Activated CD4-positive, alpha-beta T cell treated with anti-CD3 and anti-CD28 coated beads for 48 hours (primary cell): Measurements from ENCODE around the gene HSD17B1.
"Not testable (repeated sequence)": the region's sequence is repeated elsewhere in the genome, so short reads cannot be mapped to it uniquely, and the experiment has no call there.

Experiments used
- DNase-seq: peaks from one replicate; pipeline ENCODE4 v3.0.0-alpha.2; 2020

HSD17B1 gene, protein sequence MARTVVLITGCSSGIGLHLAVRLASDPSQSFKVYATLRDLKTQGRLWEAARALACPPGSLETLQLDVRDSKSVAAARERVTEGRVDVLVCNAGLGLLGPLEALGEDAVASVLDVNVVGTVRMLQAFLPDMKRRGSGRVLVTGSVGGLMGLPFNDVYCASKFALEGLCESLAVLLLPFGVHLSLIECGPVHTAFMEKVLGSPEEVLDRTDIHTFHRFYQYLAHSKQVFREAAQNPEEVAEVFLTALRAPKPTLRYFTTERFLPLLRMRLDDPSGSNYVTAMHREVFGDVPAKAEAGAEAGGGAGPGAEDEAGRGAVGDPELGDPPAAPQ

DNA sequence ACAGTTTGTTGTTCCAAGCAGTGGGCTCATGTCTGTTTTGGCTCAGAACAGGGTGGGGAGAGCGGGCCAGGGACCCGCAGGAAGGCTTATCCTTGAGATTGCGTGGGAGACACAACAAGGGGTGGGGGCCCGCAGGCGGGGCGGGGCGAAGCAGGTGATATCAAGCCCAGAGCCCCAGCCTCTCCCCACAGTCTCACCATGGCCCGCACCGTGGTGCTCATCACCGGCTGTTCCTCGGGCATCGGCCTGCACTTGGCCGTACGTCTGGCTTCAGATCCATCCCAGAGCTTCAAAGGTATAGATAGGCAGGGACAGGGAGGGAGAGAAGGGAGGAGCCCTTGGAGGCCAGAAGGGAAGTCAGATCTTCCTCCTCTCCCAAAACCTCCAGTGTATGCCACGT lies at the start of gene HSD17B1:
Gene HSD17B1 (plus strand): TSS at position 188 of the 400 bp plus-strand sequence. CDS start 11 bp downstream, at position 199.
- DNase-seq: not testable (repeated sequence)

DNA sequence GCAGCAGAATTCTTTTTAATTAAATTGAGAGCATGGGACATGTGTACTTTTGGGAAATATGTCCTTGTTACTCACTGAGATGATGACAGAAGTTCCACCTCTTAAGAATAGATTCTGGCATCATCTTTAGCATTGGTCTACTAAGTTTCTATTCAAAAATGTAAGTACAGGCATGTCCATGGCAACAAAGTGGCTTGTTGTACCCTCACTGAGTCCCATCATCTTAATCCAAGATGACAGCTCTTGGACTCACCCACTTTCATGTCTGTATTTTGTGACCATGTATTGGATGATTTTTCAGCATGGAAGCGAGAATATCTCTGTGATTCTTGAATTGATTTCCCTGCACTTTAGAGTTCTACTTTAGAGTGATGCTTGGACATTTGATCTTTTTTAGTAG lies 49.8 kb upstream of the HSD17B1 start:
- DNase-seq: no peak

DNA sequence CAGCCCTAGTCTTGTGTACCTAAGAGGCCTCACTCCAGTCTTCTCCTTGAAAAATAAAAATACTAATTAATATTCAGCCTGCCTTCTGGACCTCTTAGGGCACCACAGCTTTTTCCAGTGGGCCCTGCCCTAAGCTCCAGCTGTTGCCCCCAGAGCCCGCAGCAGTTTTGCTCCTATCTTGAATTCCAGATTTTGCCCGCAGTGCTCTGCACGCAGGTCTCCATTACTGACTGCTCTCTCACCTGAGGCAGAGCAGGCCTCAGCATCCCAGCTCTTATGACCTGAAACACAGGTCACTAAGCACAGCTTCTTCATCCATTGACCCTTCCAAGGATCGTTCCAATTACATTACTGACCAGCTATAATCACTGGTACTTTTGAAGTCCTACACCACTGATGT lies 45.1 kb upstream of the HSD17B1 start:
- DNase-seq: no peak

DNA sequence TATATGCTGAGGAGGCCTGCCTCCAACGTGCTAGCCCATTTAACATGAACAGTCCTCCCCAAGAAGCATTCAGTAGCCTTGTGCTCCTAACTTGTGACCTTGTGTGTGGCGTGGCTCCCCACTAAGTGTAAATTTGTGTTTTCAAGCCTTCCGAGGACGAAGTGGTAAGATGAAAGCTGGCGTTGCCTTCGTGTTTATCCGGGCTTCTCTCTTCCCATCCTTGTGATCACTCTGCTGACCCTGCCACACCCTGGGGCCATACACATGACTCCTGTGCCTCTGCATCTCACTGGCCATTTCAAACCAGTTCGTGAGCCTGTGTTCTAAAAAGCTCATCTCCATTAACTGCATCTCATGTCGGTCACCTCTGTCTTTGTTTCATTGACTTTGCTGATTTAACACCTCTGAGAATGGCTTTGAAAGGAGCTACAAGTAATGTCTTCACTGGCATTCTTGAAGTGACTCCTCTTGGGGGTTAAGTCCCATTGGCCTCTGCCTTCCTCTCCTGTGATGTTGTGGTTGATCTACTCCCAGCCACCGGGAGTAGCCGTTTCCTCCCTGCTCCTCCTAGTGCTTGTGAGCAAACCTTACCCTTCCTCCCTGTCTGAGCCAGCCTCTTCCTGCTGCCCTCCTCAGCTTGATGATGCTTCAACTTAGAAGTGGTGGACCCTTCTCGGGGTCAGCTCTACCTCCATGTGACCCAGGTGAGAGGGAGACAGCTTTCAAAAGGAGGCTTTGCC lies 44.1 kb upstream of the HSD17B1 start:
- DNase-seq: no peak

DNA sequence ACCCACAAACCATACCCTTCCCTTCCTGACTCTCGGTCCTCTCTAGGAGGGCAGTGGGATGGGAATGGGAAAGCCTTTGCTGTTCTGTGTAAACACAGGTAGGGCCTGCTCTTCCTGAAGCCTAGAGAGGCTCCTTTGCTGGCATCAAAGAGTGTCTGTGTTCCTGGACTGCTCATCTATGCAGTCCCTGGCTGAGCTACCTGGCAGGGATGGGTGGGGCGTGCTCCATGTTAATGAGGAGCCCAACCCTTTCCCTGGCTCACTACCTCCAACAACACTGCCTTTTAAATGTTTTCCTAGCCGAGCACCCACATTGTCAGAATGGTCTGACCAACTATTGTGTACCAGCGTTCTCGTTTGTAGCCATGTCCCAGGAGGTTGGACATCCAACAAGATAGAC lies 43.3 kb upstream of the HSD17B1 start:
- DNase-seq: no peak

DNA sequence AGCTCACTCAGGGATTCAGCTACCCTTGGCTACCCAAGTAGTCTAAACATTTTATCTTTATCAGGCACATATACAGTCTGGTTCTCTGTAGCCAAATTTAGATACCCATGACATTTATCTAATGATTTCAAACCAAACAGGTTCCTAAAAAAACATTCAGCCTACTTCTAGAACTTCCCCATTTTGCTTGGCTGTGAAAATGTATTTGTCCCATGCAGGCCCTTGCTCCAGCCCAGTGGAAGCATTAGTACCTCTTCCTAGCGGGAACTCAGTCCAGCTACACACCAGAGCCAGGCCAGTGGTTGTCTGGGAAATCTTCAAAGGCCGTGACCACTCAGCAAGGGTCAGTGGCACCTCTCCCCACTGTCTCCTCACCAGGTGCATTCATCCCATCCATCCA lies 42.9 kb upstream of the HSD17B1 start:
- DNase-seq: no peak

DNA sequence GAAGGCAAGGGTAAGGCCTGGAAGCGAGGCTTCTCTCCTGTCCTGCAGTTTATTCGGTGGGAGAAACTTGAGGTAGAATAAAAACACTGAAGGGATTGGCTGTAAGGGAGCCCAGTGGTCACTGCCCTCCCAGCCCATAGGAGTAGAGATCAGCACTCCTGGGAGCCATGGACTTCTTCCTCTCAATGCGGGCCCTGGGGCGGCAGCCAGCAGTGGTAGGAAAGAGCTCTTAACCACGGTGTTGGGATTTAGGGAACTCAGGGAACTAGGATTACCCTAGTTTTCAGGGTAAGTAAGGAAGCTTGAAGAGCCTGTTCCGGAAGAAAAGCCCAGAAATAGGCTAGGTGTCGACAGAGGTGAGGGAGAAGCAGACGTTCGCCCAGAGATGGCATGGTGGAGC lies 40.5 kb upstream of the HSD17B1 start:
- no peak for DNase-seq

DNA sequence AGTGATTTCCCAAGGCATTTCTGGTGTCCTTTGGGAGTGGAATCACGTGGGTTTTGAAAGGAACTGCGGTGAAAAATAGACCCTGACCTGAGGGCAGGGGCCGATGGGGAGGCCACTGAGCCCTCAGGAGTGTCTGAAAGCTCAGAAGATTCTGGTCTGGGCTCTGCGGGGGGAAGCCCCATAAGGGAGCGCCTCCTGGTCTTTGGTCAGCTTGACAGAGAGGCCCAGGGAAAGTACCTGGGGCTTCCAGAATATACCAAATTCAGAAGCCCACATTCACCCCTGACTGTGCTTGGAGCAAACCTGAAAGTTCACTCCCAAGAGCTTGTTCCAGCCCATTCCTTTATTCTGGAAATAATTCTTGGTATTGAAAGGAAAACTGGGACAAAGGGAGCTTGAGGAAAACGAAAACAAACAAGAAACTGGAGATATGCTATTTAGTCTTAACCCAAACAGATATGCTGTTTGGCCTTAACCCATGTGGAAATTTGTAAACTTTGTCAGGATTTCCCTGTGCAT lies 39.9 kb upstream of the HSD17B1 start:
- no peak for DNase-seq

DNA sequence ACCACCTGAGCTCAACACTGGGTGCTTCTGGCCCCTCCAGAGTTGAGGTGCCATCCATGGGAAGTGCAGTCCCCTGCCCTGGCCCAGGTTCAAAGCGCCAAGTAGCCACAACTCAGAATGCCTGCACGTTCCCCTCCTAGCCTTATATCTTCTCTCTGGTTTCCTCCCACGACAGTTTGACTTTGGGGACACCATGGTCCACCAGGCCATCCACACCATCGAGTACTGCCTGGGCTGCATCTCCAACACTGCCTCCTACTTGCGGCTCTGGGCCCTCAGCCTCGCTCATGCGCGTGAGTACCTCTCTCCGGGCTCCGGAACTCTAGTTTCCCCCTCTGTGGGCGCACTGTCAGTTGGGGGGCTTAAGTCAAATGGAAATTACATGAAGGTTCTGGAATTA lies 39.0 kb upstream of the HSD17B1 start:
- DNase-seq: no peak

DNA sequence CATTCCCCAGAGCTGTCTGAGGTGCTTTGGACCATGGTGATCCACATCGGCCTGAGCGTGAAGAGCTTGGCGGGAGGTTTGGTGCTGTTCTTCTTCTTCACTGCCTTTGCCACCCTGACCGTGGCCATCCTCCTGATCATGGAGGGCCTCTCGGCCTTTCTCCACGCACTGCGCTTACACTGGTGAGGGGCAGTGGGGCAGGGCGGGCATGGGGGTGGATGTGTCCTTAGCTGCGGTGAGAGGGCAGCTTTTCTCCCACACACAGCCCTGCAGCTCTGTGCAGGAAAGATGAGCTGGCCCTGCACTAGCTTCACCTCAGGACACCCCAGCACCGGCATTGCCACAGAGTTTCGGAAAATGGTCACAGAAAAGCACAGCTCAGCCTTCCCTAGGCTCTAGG lies 38.4 kb upstream of the HSD17B1 start:
- DNase-seq: no peak

DNA sequence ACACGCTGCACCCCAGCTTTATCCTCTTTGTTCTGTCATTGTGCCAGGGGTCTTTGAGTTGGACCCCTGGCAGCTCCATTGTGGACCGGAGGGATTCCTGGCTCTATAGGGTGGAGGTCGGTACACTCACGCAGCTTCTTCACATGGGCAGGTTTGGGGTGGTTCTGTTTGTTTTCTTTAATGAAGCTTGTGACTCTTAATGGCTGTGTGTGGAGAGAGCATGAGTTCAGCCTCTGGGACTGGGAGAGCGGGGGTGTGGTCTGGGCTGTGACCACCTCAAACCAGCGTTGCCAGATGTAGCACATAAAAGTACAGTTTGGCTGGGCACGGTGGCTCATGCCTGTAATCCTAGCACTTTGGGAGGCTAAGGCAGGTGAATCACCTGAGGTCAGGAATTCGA lies 37.9 kb upstream of the HSD17B1 start:
- DNase-seq: no peak

DNA sequence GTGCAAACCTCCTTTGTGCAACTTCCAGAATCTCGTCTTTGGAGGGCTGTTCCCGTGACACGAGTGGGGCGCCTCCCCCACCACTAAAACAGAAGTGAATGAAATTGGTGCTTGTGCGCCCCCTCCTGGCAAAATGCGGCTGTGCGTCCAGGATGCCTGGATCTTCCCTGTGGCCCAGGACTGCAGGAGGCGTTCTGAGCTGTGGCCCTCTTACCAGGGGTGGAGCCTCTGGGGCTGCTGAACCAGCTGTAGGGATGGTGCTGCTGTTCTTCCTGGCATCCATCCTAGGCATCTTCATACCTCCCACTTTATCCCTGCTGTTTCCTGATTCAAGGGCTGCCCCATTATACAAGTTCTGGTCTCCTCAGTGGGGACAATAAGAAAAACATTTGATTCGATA lies 35.2 kb upstream of the HSD17B1 start:
- peak; percentile 90 for DNase-seq

DNA sequence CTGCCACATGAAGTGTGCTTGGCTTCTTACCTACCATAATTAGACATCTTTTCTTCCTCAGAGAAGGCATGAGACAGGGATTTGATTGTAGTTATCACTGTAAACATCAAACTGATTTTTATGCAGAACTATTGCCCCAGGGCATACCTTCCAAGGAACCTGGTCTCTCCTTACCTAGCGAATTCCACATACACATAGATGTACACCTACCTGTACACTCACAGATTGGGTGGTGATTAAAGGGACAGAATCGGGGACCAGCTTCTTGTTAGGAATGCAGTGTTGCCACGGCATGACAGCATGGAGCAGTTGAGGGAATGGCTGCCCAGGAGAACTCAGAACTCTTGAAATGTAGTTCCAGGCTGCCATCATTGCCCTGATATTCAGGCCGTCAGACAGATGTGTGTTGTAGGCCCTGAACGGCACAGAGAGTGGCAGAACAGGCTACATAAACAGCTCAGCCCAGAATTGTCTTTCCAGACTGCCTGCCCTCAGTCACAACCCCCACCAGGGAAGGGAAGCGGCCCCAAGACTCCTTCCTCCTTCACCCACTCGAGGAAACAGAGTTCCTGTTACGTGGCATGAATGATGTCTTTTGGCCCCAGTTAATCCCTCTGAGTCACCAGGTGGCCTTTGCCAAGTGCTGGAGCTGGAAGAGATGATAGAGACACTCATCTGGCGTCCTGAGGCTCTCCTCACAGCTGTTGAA lies 34.5 kb upstream of the HSD17B1 start:
- DNase-seq: no peak

DNA sequence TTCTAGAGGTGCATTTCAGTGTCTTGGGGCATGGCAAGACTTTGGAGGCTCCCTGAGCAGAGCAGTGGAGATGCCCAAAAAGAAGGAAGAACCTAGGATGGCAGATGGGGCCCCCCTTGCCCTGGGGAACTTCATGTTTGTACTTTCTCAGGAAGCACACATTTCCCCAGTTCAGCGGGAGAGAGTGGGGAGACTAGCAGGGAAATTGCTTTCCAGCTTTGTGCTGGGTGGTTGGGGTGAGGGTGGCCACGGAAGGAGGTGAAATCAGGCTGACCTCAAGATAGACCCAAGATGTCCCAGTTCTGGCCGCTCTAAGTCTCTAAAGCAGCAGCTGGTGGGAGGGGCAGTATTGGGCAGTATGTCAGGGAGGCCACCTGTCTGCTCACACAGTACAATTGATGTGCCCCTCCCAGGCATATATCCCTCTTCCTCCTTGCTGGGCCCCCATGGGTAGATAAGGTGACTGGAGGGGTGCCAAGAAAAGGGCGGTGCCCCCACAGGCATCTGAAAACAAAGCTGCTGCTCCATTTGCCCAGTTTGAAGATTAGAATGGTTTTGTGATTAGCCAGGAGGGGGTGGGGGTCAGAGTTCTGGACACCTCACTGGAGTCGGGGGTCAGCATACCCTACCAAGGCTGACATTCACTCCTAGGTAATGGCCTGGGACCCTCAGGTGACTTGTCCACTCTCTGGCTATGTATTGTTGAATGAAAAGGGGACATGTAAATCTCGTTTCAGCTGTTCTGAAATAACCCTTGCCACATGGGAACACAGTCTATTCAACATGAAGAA lies 33.8 kb upstream of the HSD17B1 start:
- no peak for DNase-seq

DNA sequence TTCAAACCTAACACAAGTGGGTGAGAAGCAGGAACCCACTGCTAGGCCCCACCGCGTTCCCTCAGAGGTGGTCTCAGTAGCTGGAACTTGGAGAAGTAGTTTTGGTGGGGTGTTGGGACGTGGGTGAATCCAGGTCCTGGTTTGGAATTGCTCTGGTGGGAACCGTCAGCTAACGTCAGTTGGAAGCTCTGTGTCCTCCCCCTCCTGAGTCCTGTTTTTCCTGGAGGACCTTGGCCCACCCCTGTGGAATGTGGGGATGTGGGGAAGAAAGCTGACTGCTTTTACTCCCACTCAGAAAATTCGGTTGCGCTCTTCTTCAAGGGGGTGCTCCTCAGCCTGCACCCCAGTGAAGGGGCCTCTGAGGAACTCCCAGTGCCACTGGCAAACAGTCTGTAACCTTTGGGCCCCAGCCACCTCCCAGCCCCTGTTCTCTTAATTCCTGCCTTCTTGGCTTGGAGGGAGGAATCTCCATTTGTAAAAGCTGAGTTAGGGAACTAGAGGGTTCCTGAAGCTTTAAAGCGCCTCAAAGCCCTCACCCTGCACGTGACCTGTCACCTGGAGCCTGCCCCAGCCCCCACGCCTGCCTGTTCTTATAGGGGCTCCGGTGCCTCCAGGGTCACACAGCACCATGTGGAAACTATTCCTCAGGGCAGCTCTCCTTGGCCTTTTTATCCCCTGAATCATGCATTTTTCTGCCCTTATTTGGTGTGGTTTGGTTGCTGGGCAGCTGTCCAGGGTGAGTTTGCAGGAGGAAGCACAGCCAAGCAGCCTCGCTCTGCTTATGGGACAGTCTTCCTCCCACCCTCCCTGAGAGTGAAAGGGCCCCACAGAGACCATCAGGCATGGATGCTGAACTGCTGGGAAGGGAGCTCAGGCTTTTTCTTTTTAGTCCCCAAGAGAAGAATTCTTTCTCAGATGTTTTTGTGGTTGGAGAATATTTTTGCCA lies 32.9 kb upstream of the HSD17B1 start:
- DNase-seq: no peak

DNA sequence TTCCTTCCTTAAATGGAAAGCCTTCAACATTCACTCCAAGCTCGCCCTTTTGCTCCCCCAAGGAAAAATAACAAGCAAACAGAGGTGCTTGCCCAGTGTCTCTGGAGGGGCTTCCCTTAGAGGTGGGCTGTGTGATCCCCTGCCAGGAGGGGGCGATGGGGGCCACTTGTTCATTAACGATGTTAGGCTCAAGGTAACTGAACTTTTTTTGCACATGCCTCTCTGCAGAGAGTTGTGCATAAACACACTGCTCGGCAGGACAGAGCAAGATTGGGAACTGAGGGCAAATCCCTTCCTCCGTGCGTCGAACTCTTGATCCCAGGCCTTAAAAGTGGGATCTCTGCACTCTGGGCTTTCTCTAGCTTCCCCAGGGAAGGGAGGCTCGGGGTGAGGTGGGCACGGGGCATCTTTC lies 32.2 kb upstream of the HSD17B1 start:
- DNase-seq: peak; percentile 46

DNA sequence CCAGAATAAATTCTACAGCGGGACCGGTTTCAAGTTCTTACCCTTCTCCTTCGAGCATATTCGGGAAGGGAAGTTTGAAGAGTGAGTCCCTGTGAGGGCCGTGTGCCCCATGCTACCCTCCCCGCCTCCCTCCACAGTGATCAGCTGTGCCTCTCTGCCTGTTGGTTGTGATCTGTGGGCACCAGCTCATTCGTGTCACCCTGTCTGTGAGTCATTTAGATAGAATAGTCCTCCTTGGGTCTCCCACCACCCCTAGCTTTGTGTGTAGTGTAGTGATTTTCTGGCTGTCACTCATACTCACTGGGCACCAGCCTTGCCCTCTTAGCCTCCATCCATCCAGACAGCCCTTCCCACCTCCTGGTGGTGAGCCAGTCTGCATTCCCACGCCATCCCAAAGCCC lies 31.7 kb upstream of the HSD17B1 start:
- no peak for DNase-seq

DNA sequence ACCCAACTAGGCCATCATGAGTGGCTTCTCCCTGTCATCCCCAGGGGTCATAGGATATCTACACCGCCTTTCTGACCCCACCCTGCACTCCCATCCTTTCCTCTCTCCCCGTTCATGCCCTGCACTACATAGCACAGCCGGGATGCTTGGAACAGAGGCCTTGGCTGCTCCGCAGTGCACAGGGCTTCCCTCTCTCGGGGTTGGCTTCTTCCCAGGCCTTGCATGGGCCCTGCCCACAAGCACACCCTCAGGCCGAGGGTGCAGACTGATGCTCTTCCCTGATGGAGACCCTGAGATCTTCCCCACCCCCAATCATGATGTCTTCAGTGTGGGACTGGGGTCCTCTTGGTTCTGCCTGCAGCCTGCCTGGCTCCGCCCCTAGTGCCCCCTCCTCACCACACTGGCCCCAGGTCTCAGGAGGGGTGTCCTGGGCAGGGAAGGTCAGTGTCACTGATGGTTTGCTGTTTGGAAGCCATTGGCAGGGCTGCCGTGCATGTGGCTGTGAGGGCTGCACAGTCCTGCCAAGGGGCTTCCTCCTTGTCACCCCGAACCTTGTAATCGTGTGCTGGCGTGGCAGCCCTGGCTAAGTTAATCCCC lies 31.0 kb upstream of the HSD17B1 start:
- no peak for DNase-seq

DNA sequence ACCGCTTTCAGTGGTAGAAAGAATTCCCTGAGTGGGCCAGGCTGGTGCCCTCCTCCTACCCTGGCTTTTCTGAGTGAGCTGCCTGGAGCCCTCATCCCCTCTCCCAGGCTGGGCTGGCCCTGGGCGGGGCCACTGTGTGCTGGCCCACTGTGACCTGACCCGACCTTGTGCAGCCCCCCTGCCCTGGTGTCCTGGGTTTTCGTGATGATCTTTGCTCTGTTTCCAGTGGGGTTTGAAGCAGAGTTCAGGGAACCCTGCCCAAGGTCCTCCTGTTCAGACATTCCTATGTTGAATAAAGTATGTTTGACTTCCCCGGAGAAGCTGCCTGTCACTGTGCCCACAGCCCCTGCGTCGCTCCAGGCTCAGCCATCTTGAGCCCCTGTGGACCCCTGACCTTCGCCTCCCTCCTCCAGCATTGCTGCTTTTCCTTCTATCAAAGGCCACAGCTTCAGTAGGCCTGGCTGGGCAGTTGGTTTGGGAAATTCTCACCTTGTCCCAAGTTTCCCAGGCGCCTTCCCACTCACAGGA lies 30.4 kb upstream of the HSD17B1 start:
- no peak for DNase-seq

DNA sequence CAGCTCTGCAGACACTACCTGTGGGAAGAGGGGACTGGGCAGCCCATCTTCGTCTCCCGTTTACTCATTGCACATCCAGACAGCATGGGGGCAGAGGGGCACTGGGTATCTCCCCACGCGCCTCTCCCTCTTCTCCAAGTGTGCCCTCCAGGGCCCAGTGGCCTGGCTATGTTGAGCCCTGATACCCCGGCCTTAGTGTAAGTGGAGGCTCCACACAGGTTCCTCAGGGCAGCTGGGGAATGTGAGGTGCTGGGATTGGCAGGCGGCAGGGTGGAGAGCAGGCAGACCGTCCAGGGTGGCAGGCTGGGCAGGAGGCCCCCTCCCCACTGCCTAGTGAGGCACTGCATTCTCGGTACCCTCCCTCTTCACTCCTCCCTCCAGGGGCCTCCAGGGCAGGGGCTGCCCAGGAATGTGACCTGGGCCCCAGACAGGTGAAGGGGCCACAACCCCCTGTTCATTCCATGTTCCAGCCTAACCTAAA lies 29.9 kb upstream of the HSD17B1 start:
- DNase-seq: no peak

DNA sequence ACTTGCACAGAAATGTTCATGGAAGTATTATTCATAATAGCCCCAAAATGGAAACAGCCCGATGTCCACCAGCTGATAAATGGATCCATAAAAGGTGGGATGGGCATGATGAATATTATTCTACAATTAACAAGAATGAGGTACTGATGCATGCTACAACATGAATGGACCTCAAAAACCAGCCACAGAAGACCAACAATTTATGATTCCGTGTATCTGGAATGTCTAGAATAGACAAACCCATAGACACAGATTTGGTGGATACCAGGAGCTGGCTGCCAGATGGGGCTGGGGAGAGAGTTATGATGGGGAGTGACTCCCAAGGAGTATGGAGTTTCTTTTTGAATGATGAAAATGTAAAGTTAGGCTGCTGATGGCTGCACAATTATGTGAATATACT lies 27.5 kb upstream of the HSD17B1 start:
- DNase-seq: no peak
